ENCODE results near the gene DDX3Y.

Gene DDX3Y

DNA sequence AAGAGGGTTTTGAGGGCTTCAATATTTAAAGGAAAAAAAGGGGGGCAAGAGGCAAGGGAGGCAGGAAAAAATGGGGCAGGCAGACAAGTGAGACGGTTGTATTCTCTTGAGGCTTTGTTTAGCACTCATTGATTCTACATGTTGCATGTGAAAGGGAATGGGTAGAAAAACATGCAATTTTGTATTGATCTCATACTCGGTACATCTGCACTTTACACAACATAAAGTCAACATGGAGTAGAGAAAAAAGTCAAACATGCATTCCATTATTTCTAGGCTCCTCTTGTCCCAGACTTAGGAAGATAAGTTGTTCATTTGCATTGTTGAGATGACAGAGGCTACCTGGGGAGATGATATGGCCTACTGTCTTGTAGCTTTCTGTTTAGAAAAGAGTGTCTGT is 36.7 kb upstream of the DDX3Y start:
- no peaks in the 10 kb centered on the region for H3K9me3 ChIP-seq (ENCODE audit: control insufficient read depth, insufficient read depth, low read depth, low read length)
- POLR2A ChIA-PET = no interaction called here

DNA sequence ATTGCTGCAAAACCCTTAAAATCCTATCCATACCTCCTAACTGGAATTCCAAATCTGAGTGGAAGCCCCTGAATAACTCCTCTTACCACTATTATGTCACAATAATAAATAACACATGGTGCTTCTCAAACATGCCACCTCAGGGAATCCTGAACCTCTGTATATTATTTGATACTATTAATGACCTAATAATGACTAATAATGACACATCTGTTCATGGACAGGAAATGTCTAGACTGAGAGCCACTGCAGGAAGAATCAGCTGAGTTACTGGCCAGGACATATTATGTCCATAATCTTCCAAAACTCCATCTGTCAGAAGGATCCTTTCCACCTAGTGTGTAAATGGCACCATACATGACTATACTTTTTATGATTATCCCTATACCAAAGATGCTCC is 7.7 kb upstream of the DDX3Y start:
- Histone ChIP-seq H3K9me3 (ENCODE audit: control insufficient read depth, insufficient read depth, low read depth, low read length) (no peaks in the 10 kb centered on the region), H3K27ac (ENCODE audit: extremely low read depth, low read depth, low read length) (no peak overlapping the region), H3K4me3 (ENCODE audit: low read depth, low read length) (no peak overlapping the region), H3K4me1 (ENCODE audit: control insufficient read depth, insufficient read depth, low read length) (no peaks in the 10 kb centered on the region), H3K36me3 (ENCODE audit: control insufficient read depth in 2 of 2, insufficient read depth in 1 of 2, low read length in 2 of 2) (no peaks in the 10 kb centered on the region)
- POLR2A ChIA-PET = no interaction called here
- TF ChIP-seq REPIN1 (tag by site-specific recombination; IDR thresholded peaks at IDR 0.05; ENCODE audit: low read depth) (no peak), ZNF350 (tag by site-specific recombination; IDR thresholded peaks at IDR 0.05) (no peak), ZNF610 (tag by site-specific recombination; IDR thresholded peaks at IDR 0.05; ENCODE audit: borderline replicate concordance) (no peak), SCRT1 (tag by site-specific recombination; IDR thresholded peaks at IDR 0.05; ENCODE audit: borderline replicate concordance) (no peak), YY2 (tag by site-specific recombination; IDR thresholded peaks at IDR 0.05) (no peak), ZNF560 (tag by site-specific recombination; IDR thresholded peaks at IDR 0.05; ENCODE audit: borderline replicate concordance) (no peak), ZNF521 (tag by site-specific recombination; IDR thresholded peaks at IDR 0.05) (no peak), ZNF777 (tag by site-specific recombination; IDR thresholded peaks at IDR 0.05; ENCODE audit: borderline replicate concordance) (no peak), ZBTB20 (tag by site-specific recombination; IDR thresholded peaks at IDR 0.05) (no peak), HOXC10 (CRISPR knock-in tag; IDR thresholded peaks at IDR 0.05) (no peak), ZNF664 (tag by site-specific recombination; IDR thresholded peaks at IDR 0.05) (no peak), ZNF654 (tag by site-specific recombination; IDR thresholded peaks at IDR 0.05; ENCODE audit: low read depth) (no peak)
- TF ChIP-seq, protein P1, sequence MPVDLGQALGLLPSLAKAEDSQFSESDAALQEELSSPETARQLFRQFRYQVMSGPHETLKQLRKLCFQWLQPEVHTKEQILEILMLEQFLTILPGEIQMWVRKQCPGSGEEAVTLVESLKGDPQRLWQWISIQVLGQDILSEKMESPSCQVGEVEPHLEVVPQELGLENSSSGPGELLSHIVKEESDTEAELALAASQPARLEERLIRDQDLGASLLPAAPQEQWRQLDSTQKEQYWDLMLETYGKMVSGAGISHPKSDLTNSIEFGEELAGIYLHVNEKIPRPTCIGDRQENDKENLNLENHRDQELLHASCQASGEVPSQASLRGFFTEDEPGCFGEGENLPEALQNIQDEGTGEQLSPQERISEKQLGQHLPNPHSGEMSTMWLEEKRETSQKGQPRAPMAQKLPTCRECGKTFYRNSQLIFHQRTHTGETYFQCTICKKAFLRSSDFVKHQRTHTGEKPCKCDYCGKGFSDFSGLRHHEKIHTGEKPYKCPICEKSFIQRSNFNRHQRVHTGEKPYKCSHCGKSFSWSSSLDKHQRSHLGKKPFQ (tag by site-specific recombination; IDR thresholded peaks at IDR 0.05) = no peak
- TF ChIP-seq, protein P2, sequence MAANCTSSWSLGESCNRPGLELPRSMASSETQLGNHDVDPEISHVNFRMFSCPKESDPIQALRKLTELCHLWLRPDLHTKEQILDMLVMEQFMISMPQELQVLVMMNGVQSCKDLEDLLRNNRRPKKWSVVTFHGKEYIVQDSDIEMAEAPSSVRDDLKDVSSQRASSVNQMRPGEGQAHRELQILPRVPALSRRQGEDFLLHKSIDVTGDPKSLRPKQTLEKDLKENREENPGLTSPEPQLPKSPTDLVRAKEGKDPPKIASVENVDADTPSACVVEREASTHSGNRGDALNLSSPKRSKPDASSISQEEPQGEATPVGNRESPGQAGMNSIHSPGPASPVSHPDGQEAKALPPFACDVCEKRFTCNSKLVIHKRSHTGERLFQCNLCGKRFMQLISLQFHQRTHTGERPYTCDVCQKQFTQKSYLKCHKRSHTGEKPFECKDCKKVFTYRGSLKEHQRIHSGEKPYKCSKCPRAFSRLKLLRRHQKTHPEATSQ (tag by site-specific recombination; IDR thresholded peaks at IDR 0.05) = no peak
- TF ChIP-seq, protein P3, sequence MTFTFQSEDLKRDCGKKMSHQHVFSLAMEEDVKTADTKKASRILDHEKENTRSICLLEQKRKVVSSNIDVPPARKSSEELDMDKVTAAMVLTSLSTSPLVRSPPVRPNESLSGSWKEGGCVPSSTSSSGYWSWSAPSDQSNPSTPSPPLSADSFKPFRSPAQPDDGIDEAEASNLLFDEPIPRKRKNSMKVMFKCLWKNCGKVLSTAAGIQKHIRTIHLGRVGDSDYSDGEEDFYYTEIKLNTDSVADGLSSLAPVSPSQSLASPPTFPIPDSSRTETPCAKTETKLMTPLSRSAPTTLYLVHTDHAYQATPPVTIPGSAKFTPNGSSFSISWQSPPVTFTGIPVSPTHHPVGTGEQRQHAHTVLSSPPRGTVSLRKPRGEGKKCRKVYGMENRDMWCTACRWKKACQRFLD (tag by site-specific recombination; IDR thresholded peaks at IDR 0.05) = no peak
- TF ChIP-seq, protein P4, sequence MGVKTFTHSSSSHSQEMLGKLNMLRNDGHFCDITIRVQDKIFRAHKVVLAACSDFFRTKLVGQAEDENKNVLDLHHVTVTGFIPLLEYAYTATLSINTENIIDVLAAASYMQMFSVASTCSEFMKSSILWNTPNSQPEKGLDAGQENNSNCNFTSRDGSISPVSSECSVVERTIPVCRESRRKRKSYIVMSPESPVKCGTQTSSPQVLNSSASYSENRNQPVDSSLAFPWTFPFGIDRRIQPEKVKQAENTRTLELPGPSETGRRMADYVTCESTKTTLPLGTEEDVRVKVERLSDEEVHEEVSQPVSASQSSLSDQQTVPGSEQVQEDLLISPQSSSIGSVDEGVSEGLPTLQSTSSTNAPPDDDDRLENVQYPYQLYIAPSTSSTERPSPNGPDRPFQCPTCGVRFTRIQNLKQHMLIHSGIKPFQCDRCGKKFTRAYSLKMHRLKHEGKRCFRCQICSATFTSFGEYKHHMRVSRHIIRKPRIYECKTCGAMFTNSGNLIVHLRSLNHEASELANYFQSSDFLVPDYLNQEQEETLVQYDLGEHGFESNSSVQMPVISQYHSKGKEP (tag by site-specific recombination; IDR thresholded peaks at IDR 0.05) = no peak
- TF ChIP-seq, protein P5, sequence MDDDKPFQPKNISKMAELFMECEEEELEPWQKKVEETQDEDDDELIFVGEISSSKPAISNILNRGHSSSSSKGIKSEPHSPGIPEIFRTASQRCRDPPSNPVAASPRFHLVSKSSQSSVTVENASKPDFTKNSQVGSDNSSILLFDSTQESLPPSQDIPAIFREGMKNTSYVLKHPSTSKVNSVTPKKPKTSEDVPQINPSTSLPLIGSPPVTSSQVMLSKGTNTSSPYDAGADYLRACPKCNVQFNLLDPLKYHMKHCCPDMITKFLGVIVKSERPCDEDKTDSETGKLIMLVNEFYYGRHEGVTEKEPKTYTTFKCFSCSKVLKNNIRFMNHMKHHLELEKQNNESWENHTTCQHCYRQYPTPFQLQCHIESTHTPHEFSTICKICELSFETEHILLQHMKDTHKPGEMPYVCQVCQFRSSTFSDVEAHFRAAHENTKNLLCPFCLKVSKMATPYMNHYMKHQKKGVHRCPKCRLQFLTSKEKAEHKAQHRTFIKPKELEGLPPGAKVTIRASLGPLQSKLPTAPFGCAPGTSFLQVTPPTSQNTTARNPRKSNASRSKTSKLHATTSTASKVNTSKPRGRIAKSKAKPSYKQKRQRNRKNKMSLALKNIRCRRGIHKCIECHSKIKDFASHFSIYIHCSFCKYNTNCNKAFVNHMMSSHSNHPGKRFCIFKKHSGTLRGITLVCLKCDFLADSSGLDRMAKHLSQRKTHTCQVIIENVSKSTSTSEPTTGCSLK (tag by site-specific recombination; IDR thresholded peaks at IDR 0.05) = no peak
- TF ChIP-seq, protein P6, sequence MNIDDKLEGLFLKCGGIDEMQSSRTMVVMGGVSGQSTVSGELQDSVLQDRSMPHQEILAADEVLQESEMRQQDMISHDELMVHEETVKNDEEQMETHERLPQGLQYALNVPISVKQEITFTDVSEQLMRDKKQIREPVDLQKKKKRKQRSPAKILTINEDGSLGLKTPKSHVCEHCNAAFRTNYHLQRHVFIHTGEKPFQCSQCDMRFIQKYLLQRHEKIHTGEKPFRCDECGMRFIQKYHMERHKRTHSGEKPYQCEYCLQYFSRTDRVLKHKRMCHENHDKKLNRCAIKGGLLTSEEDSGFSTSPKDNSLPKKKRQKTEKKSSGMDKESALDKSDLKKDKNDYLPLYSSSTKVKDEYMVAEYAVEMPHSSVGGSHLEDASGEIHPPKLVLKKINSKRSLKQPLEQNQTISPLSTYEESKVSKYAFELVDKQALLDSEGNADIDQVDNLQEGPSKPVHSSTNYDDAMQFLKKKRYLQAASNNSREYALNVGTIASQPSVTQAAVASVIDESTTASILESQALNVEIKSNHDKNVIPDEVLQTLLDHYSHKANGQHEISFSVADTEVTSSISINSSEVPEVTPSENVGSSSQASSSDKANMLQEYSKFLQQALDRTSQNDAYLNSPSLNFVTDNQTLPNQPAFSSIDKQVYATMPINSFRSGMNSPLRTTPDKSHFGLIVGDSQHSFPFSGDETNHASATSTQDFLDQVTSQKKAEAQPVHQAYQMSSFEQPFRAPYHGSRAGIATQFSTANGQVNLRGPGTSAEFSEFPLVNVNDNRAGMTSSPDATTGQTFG (tag by site-specific recombination; IDR thresholded peaks at IDR 0.05; ENCODE audit: borderline replicate concordance) = no peak
- CTCF ChIA-PET = no interaction called here

More for the DNA sequence above, 36.7 kb upstream of the DDX3Y start:
- TF ChIP-seq ZNF37A (tag by site-specific recombination; IDR thresholded peaks at IDR 0.05) = no peak
- TF ChIP-seq ZNF610 (tag by site-specific recombination; IDR thresholded peaks at IDR 0.05; ENCODE audit: borderline replicate concordance) = no peak
- TF ChIP-seq ZNF174 (tag by site-specific recombination; IDR thresholded peaks at IDR 0.05) = no peak
- TF ChIP-seq ZXDB (tag by site-specific recombination; IDR thresholded peaks at IDR 0.05) = no peak
- no peak for TF ChIP-seq ZNF843 (tag by site-specific recombination; IDR thresholded peaks at IDR 0.05)
- TF ChIP-seq BCL11B (tag by site-specific recombination; IDR thresholded peaks at IDR 0.05; ENCODE audit: low read depth) = no peak
- TF ChIP-seq GLIS1 (tag by site-specific recombination; IDR thresholded peaks at IDR 0.05) = no peak
- no peak for TF ChIP-seq ZNF221 (tag by site-specific recombination; IDR thresholded peaks at IDR 0.05; ENCODE audit: borderline replicate concordance)
- no peaks in the 10 kb centered on the region for H3K4me1 ChIP-seq (ENCODE audit: control insufficient read depth, insufficient read depth, low read length)
- no peak overlapping the region for H3K27ac ChIP-seq (ENCODE audit: extremely low read depth, low read depth, low read length)
- H3K36me3 ChIP-seq (ENCODE audit: control insufficient read depth in 2 of 2, insufficient read depth in 1 of 2, low read length in 2 of 2) = no peaks in the 10 kb centered on the region
- CTCF ChIA-PET = no interaction called here
- no peak overlapping the region for H3K4me3 ChIP-seq (ENCODE audit: low read depth, low read length)
